Stimulated activated CD4-positive, alpha-beta T cell treated with anti-CD3 and anti-CD28 coated beads, TNF-alpha, amount 100 ng/mL, for 1 hour (primary cell): ENCODE measurements around the gene HBS1L.

Experiments
- DNase-seq, 3 donors: peaks; one replicate each; pipeline ENCODE4 v3.0.0-alpha.2; 2020; ENCODE audit warnings: low read depth in 3 of 3, low spot score in 1 of 3

The HBS1L gene

GRCh38 chr6:135002229-135002844, 52.3 kb downstream of the HBS1L start:
- DNase-seq: no peak

DNA sequence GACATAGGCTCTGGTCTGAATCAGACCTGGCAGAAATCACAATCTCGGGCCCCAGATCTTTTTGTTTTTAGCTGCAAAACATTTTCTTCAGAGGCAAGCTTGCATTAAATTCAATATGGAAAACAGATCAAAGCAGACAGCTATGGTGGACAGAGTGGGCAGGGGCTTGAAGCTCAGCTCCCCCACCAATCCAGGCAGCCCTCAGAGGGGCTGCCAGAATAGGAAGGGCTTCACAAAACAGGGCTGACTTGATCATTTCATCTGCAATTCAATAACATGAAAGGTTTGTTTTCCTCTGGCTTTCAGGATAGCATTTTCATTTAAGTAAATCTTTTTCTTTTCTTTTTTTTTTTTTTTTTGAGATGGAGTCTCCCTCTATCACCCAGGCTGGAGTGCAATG, 55.5 kb downstream of the HBS1L start:
- DNase-seq: no peak

DNA sequence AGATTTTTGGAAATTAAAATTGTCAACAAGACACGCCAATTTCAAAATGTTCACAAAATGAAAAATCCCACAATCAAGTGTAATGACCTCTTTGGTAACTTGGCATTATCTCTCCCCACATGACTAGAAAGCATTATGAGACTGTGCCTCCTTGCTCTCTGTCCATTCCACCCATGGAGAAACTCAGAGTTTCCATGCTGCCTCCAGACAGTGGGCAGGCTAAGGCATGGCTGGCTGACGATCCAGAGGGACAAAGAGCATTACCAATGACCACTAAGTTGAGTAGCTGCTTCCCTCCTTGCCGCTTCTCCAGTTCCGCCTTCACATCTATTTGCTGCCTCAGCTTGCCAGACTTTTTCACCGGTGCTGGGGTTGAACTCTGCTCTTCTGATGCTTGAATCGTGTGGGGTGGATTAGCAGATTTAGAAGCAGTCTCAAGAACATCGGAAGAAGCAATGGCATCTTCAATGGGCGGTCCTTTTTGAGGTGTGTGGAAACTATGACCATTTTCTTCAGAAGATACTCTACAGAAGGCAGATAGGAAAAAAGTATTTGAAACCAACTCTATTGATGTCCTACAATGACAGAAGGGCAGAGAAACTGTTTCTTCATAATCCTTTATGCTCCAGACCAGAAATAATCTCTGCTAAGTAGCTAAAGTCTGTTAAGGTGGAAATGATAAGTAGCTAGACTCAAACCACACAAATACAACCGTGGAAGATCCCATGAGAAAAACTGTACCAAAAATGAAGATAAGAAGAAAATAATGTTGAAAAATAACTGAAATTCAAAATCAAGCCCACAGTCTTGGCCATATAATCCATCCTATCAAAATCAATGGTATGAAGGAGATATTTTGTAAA, 57.3 kb downstream of the HBS1L start:
- no peak for DNase-seq

- no peak for DNase-seq
These were observed 59.1 kb downstream of the HBS1L start for GRCh38 chr6:134995536-134995935.

GRCh38 chr6:134994431-134994830, 60.2 kb downstream of the HBS1L start:
- DNase-seq: no peak

- no peak for DNase-seq
These were observed 62.5 kb downstream of the HBS1L start for GRCh38 chr6:134992155-134992554.

DNA sequence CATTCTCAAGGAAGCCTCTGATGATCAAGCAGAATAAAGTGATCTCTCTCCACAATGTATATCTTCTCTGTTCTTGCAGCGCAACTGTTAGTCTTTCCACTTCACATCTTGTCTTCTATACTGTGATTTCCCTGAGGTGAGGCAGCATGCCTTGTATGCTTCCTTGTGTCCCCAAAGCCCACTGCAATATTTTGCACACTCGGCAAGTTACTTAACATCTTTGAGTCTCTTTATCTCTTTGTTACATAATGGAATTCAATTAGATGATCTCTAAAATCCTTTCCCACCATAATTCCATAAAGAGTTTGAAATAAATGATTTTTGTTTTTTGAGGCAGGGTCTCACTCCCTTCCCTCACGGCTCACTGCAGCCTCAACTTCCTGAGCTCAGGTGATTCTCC, 64.4 kb downstream of the HBS1L start:
- no peak for DNase-seq

DNA sequence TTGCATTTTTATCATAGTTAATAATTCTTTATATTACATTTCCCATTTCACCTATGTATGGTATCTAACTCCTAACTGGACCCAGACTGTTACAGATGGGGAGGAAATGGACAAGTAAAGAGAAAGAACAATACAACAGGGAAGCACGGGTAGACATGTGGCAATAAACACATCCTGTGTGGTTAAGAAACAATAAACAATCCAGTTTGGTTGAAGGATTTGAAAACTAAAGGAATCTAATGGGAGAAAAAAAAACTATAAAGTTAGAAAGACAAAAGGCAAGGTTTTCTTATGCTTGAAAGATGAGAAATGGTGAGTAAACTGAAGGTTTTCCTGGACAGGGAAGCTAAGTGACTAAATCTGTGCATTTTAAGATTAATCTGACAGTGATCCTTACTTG, 69.8 kb downstream of the HBS1L start:
- DNase-seq: no peak

DNA sequence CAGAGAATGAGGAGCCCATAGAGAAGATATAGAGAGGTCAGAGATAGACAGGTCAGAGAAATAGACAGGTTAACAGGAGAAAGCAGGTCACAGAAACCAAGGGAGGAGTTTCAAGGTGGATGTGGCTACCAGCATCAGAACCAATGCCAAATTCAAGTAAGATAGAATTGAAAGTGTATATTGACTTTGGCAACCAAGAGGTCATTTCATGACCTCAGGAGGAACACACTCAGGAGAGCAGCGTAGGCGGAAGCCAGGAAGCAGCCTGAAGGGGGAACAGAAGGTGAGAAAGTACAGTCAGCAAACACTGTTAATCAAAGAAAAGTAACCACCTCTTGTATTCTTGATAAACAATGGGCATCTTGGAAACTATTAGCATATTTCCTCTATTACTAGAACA, 70.8 kb downstream of the HBS1L start:
- DNase-seq: no peak

GRCh38 chr6:134982161-134982560, 72.5 kb downstream of the HBS1L start:
- DNase-seq: no peak

DNA sequence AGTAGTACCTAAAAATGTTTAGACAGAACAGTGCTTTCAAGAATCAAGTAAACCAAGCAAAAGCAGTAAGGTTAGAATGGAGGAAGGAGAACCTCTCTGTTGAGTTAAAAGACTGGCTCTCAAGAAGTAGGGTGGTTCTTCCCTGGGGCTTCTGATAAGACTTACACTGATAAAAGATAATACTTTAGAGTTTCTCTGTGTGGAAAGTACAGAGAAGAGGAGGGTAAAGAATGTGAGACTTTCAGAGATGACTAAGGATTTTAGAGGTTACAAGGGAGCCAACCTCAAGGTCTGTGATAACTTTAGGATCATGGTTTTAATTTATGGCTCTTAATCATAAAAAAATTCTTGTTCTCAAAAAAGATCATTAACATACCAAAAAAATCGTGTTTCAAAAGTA, 73.8 kb downstream of the HBS1L start:
- no peak for DNase-seq

DNA sequence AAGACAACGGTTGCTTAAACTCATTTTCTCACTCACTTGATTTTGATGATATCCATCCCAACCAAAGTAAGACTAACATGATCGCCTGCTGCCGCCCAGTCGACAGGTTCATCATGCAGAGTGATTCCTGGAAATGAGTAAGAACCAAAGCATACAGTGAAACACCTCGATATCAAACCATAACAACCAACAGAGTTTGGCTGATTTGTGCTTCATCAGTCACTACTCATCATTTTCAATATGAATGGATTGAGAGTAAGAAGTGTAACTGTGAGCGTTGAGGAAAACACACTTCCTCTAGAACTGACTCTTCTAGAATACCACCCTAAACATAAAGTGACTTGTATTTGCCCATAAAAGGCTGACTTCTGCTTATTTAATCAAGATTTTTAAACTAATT, 75.5 kb downstream of the HBS1L start:
- DNase-seq: peak in 1 of 3 donors; percentile 27

GRCh38 chr6:134974370-134974769, 80.3 kb downstream of the HBS1L start:
- DNase-seq: no peak

DNA sequence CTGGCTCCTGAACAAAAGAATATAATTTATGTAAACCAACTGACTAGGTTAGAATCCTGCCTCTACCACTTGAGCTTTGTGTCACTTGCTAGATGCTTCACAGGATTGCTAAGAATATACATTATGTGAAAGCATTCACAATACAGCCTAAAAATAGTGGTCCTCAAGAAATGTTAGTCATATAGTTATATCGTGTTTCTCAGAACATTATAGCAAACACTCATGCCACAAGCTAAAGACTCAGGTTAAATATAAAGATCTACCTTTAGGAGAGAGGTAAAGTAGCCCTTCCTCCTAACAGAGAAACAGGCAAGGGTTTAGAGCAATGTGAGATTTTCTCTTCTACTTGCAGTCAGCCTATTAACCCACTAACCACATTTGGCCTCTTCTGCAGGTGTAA, 86.9 kb downstream of the HBS1L start:
- no peak for DNase-seq

DNA sequence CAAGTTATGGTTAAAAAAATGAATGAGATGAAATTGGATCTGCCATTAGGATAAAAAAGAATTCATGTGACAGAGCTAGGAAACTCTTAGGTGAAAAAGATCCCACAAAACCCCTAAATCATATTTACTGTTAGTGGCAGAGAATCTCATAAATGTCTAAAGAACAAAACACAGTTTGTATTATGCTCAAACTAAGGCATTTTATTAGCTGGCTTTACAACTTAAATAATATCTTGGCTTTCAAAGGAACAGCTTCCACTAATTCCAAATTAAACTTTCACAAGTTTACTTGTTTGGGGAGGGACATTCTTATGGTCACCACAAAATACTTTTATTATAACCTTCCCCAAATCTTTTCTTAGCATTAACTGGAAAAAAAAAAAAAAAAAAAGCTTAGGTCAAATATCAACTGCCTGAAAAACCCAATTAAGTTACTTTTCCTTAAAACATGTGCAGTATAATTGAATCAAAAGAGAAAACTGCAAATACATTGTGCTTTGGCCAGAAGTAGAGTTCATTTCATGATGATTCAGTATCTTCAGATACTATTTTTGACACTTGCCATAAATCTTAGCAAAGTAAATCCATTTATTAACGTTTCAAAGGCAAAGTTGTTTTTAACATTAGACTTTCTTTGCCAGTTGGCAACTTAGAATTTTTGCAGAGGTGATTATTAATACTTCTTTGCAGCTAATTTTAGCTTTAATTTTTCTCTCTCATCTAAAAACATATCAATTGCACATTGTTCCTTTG, 90.0 kb downstream of the HBS1L start:
- DNase-seq: no peak

DNA sequence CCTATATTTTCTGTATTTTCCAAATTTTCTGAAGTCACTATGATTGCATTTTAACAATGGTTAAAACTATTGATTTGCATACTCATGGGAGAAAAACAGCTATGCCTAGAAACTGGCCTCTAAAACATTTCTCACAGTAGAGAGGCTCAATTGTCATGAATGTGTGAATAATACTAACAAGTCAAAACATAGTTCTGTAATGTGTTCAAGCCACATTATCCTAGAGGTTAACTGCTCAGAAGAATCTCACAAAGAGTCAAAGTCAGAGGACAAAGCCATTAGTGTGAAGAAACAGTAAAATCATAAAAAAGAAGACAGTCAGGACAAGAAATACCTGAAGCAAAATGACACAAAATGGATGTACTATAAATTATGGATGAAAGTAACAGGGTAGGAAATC, 92.2 kb downstream of the HBS1L start:
- no peak for DNase-seq

GRCh38 chr6:134961366-134961765, 93.3 kb downstream of the HBS1L start:
- DNase-seq: no peak

DNA sequence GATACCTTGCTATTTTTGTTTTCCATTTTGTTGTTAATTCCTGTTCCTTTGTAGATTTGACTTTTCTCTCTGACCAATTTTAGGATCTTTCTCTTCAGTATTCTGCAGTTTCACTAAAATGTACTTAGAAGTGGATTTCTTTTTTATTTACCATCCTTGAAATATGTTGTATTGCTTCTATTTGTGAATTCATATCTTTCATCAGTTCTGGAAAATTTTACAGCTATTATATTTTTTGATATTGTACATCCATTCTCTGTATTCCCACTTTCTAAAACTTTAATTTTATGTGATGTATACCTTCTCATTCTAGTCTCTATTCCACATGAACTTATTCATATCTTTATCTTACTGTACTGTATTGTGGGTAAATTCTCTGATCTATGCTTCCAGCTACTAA, 95.0 kb downstream of the HBS1L start:
- no peak for DNase-seq

GRCh38 chr6:134956676-134957075, 97.9 kb downstream of the HBS1L start:
- DNase-seq: no peak

GRCh38 chr6:134956032-134956431, 98.6 kb downstream of the HBS1L start:
- no peak for DNase-seq

GRCh38 chr6:134954272-134955000, 100.2 kb downstream of the HBS1L start:
- no peak for DNase-seq
